T-helper 2 cell treated with Interferon-gamma antibody and Interleukin-4, amounts not matched to agents 5 μg/mL and 100 μg/mL, for 36 hours (primary cell): ENCODE results near the gene FOXP1.

Experiments used
- DNase-seq: peaks from one replicate; pipeline ENCODE4 v3.0.0; 2021; ENCODE audit warnings: low spot score
- H3K27ac Mint-ChIP-seq: one replicate; pipeline ENCODE4 v1.8.0; 2021; ENCODE audit warnings: mild to moderate bottlenecking, mixed read lengths
- H3K27me3 Mint-ChIP-seq: one replicate; pipeline ENCODE4 v1.8.0; 2021; ENCODE audit warnings: low read depth, mixed read lengths
- H3K36me3 Mint-ChIP-seq: one replicate; pipeline ENCODE4 v1.8.0; 2021; ENCODE audit warnings: low read depth, mixed read lengths
- H3K4me1 Mint-ChIP-seq: one replicate; pipeline ENCODE4 v1.8.0; 2021; ENCODE audit warnings: low read depth, mixed read lengths
- H3K4me3 Mint-ChIP-seq: one replicate; pipeline ENCODE4 v1.8.0; 2022; ENCODE audit warnings: mild to moderate bottlenecking, moderate library complexity, mixed read lengths
- H3K9me3 Mint-ChIP-seq: one replicate; pipeline ENCODE4 v1.8.0; 2021; ENCODE audit warnings: mixed read lengths

Gene FOXP1

GRCh38 chr3:71494212-71494611 lies 89.3 kb downstream of the FOXP1 start:
- H3K4me3 Mint-ChIP-seq: peak overlapping the region; percentile 4
- peaks cover 72% of the 10 kb centered on the region for H3K4me1 Mint-ChIP-seq
- peak overlapping the region; percentile 83 for H3K27ac Mint-ChIP-seq
- no peaks in the 10 kb centered on the region for H3K27me3 Mint-ChIP-seq
- H3K36me3 Mint-ChIP-seq: peaks cover 34% of the 10 kb centered on the region
- DNase-seq: no peak
- peaks cover 16% of the 10 kb centered on the region for H3K9me3 Mint-ChIP-seq

- Mint-ChIP-seq H3K4me3 (peak overlapping the region; percentile 89), H3K4me1 (peaks cover 75% of the 10 kb centered on the region), H3K36me3 (peaks cover 34% of the 10 kb centered on the region), H3K27me3 (no peaks in the 10 kb centered on the region), H3K9me3 (peaks cover 16% of the 10 kb centered on the region), H3K27ac (peak overlapping the region; percentile 97)
- no peak for DNase-seq
These were observed 90.4 kb downstream of the FOXP1 start for GRCh38 chr3:71492974-71493771.

GRCh38 chr3:71492566-71492965 lies 91.0 kb downstream of the FOXP1 start:
- Mint-ChIP-seq H3K27me3 (no peaks in the 10 kb centered on the region), H3K36me3 (peaks cover 34% of the 10 kb centered on the region), H3K4me3 (peak overlapping the region; percentile 89), H3K9me3 (peaks cover 16% of the 10 kb centered on the region), H3K27ac (peak overlapping the region; percentile 97), H3K4me1 (peaks cover 75% of the 10 kb centered on the region)
- DNase-seq: no peak

- peak overlapping the region; percentile 89 for H3K4me3 Mint-ChIP-seq
- H3K9me3 Mint-ChIP-seq: peaks cover 16% of the 10 kb centered on the region
- H3K27ac Mint-ChIP-seq: peak overlapping the region; percentile 97
- H3K36me3 Mint-ChIP-seq: peaks cover 32% of the 10 kb centered on the region
- peaks cover 73% of the 10 kb centered on the region for H3K4me1 Mint-ChIP-seq
- no peak for DNase-seq
- H3K27me3 Mint-ChIP-seq: no peaks in the 10 kb centered on the region
These were observed 92.3 kb downstream of the FOXP1 start for GRCh38 chr3:71491154-71491752.

GRCh38 chr3:71490692-71491091 lies 92.8 kb downstream of the FOXP1 start:
- H3K27me3 Mint-ChIP-seq: no peaks in the 10 kb centered on the region
- no peak overlapping the region for H3K27ac Mint-ChIP-seq
- peaks cover 33% of the 10 kb centered on the region for H3K36me3 Mint-ChIP-seq

GRCh38 chr3:71489315-71489761 lies 94.2 kb downstream of the FOXP1 start:
- Mint-ChIP-seq H3K4me3 (peak overlapping the region; percentile 73), H3K9me3 (peaks cover 16% of the 10 kb centered on the region), H3K27ac (peak overlapping the region; percentile 88), H3K27me3 (no peaks in the 10 kb centered on the region), H3K4me1 (peaks cover 68% of the 10 kb centered on the region), H3K36me3 (peaks cover 30% of the 10 kb centered on the region)
- no peak for DNase-seq

More at GRCh38 chr3:71490692-71491091, 92.8 kb downstream of the FOXP1 start:
- Mint-ChIP-seq H3K4me1 (peaks cover 72% of the 10 kb centered on the region), H3K4me3 (no peak overlapping the region), H3K9me3 (peaks cover 16% of the 10 kb centered on the region)
- DNase-seq: no peak

- Mint-ChIP-seq H3K4me3 (peak overlapping the region; percentile 73), H3K27ac (peak overlapping the region; percentile 88), H3K4me1 (peaks cover 66% of the 10 kb centered on the region), H3K36me3 (peaks cover 30% of the 10 kb centered on the region), H3K9me3 (peaks cover 16% of the 10 kb centered on the region), H3K27me3 (no peaks in the 10 kb centered on the region)
- no peak for DNase-seq
These were observed 94.6 kb downstream of the FOXP1 start for GRCh38 chr3:71488882-71489281.

GRCh38 chr3:71488391-71488809 lies 95.1 kb downstream of the FOXP1 start:
- H3K36me3 Mint-ChIP-seq: peaks cover 29% of the 10 kb centered on the region
- H3K27me3 Mint-ChIP-seq: no peaks in the 10 kb centered on the region
- H3K27ac Mint-ChIP-seq: peak overlapping the region; percentile 88
- H3K4me1 Mint-ChIP-seq: peaks cover 64% of the 10 kb centered on the region
- peaks cover 16% of the 10 kb centered on the region for H3K9me3 Mint-ChIP-seq
- no peak for DNase-seq
- H3K4me3 Mint-ChIP-seq: peak overlapping the region; percentile 58

GRCh38 chr3:71487418-71487817 lies 96.1 kb downstream of the FOXP1 start:
- Mint-ChIP-seq H3K4me1 (peaks cover 60% of the 10 kb centered on the region), H3K9me3 (peaks cover 10% of the 10 kb centered on the region), H3K4me3 (peak overlapping the region; percentile 81), H3K27me3 (no peaks in the 10 kb centered on the region), H3K27ac (peak overlapping the region; percentile 91), H3K36me3 (peaks cover 25% of the 10 kb centered on the region)
- no peak for DNase-seq

GRCh38 chr3:71486831-71487230 lies 96.7 kb downstream of the FOXP1 start:
- H3K36me3 Mint-ChIP-seq: peaks cover 23% of the 10 kb centered on the region
- peak; percentile 44 for DNase-seq
- H3K4me3 Mint-ChIP-seq: peak overlapping the region; percentile 81
- H3K9me3 Mint-ChIP-seq: peaks cover 7% of the 10 kb centered on the region
- H3K27ac Mint-ChIP-seq: peak overlapping the region; percentile 91
- H3K4me1 Mint-ChIP-seq: peaks cover 61% of the 10 kb centered on the region
- no peaks in the 10 kb centered on the region for H3K27me3 Mint-ChIP-seq

GRCh38 chr3:71485896-71486295 lies 97.6 kb downstream of the FOXP1 start:
- no peak for DNase-seq
- H3K4me1 Mint-ChIP-seq: peaks cover 61% of the 10 kb centered on the region
- H3K4me3 Mint-ChIP-seq: peak overlapping the region; percentile 39
- no peaks in the 10 kb centered on the region for H3K27me3 Mint-ChIP-seq
- peak overlapping the region; percentile 86 for H3K27ac Mint-ChIP-seq
- H3K9me3 Mint-ChIP-seq: no peaks in the 10 kb centered on the region
- peaks cover 18% of the 10 kb centered on the region for H3K36me3 Mint-ChIP-seq

GRCh38 chr3:71484452-71484851 lies 99.1 kb downstream of the FOXP1 start:
- DNase-seq: no peak
- H3K36me3 Mint-ChIP-seq: peaks cover 9% of the 10 kb centered on the region
- H3K9me3 Mint-ChIP-seq: no peaks in the 10 kb centered on the region
- H3K27me3 Mint-ChIP-seq: no peaks in the 10 kb centered on the region
- H3K4me3 Mint-ChIP-seq: no peak overlapping the region
- H3K4me1 Mint-ChIP-seq: peaks cover 68% of the 10 kb centered on the region
- H3K27ac Mint-ChIP-seq: peak overlapping the region; percentile 12

GRCh38 chr3:71484047-71484446 lies 99.5 kb downstream of the FOXP1 start:
- DNase-seq: no peak
- Mint-ChIP-seq H3K4me3 (no peak overlapping the region), H3K27me3 (no peaks in the 10 kb centered on the region), H3K4me1 (peaks cover 65% of the 10 kb centered on the region), H3K36me3 (peaks cover 9% of the 10 kb centered on the region), H3K27ac (no peak overlapping the region), H3K9me3 (no peaks in the 10 kb centered on the region)

- H3K9me3 Mint-ChIP-seq: no peaks in the 10 kb centered on the region
- DNase-seq: no peak
- no peak overlapping the region for H3K4me3 Mint-ChIP-seq
- H3K27ac Mint-ChIP-seq: peak overlapping the region; percentile 56
- peaks cover 16% of the 10 kb centered on the region for H3K36me3 Mint-ChIP-seq
- H3K27me3 Mint-ChIP-seq: no peaks in the 10 kb centered on the region
- peaks cover 60% of the 10 kb centered on the region for H3K4me1 Mint-ChIP-seq
These were observed 100.8 kb downstream of the FOXP1 start for GRCh38 chr3:71482771-71483170.
